GM19397 (cell line): ENCODE measurements around the gene HLA-DMA.
A peak's percentile ranks its signal among the peaks of the same experiment; 100 is the strongest.

Source experiments
- ATAC-seq: cut with Tn5 transposase; IDR thresholded peaks from one replicate; pipeline ENCODE4 v1.9.1; 2021; ENCODE audit warnings: mild to moderate bottlenecking, moderate library complexity; ENCODE audit not compliant: unreplicated experiment

Gene HLA-DMA

GRCh38 chr6:32952817-32953739 is at the start of gene HLA-DMA:
TSS of gene HLA-DMA (minus strand) at chr6:32953097. CDS start at chr6:32953036, 61 bp downstream.
- ATAC-seq = peak; percentile 85

- ATAC-seq = no peak
These were observed 48.8 kb upstream of the HLA-DMA start for GRCh38 chr6:33001685-33002084.

GRCh38 chr6:33000055-33000454 is 47.2 kb upstream of the HLA-DMA start:
- no peak for ATAC-seq

DNA sequence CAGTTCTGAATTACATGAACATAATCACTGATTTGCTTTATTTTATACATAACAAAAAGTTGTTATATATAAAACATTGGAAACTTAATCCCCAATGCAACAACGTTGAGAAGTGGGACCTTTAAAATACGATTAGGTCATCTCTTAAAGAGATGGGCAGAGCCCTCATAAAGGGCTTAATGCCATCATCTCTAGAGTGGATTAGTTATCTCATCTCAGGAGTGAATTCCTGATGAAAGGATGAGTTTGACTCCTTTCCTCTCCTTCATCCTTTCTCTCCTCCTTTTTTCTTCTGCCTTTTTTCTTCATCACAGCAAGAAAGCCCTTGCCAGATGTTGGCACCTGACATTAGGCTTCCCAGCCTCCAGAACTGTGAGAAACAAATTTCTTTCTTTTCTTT is 42.6 kb upstream of the HLA-DMA start:
- ATAC-seq = no peak

GRCh38 chr6:32993363-32993973 is 40.6 kb upstream of the HLA-DMA start:
- no peak for ATAC-seq

GRCh38 chr6:32991972-32992371 is 39.1 kb upstream of the HLA-DMA start:
- no peak for ATAC-seq

DNA sequence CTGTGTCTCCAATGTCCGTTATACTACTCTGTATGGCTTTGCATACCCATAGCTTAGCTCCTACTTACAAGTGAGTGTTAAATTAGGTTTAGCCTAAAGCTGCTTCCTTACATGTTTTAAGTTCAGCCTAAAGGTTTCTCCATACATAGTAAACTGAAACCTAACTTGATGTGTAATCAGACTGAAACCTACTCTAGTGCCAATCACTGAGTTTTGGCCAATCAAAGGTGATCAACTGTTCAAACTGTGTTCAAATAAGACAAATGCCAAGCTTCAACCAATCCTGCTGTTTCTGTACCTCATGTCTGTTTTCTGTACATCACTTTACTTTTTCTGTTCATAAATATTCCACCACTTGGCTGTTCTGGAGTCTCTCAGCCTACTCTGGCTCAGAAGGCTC is 36.5 kb upstream of the HLA-DMA start:
- no peak for ATAC-seq

- peak; percentile 69 for ATAC-seq
These were observed 31.9 kb upstream of the HLA-DMA start for GRCh38 chr6:32984622-32985389.

- peak; percentile 5 for ATAC-seq
These were observed 31.2 kb upstream of the HLA-DMA start for GRCh38 chr6:32983964-32984621.

GRCh38 chr6:32983493-32983848 is 30.6 kb upstream of the HLA-DMA start:
- no peak for ATAC-seq

DNA sequence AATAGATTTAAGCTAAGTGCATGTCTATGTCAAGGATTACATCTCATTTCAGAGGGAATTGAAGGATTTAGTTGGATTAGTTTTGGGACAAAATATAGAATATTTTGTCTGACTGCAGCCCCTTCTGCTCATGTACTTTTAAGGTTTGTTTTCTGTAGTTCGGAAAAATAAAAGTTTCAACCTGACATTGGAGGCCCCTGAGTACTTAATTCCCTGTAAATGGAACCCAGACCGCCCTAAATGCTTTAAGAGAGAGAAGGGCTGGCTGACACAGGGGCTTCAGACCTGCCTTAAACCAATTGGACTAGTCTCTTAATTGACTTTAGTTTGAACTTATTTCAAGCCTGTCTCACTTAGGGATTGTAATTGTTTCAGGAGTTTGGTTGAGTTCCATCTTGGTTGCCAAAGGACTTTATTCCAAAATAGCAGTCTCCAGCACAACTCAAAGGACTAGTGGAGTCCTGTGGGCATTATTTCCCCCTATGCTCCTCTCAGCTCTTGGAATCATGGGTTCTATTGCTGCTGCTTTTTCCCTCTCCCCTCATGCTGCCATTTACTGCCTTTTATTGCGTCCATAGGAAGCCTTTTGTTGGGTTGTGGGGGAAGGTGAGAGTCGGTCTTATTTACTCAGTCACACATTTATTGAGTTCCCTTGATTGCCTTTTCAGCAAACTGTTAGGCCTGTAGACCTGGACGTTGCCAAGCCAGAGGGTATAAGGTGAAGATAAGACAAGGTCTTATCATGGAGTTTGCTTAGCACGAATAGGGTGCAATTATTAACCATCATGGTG is 30.0 kb upstream of the HLA-DMA start:
- no peak for ATAC-seq

GRCh38 chr6:32982084-32982701 is 29.3 kb upstream of the HLA-DMA start:
- no peak for ATAC-seq

DNA sequence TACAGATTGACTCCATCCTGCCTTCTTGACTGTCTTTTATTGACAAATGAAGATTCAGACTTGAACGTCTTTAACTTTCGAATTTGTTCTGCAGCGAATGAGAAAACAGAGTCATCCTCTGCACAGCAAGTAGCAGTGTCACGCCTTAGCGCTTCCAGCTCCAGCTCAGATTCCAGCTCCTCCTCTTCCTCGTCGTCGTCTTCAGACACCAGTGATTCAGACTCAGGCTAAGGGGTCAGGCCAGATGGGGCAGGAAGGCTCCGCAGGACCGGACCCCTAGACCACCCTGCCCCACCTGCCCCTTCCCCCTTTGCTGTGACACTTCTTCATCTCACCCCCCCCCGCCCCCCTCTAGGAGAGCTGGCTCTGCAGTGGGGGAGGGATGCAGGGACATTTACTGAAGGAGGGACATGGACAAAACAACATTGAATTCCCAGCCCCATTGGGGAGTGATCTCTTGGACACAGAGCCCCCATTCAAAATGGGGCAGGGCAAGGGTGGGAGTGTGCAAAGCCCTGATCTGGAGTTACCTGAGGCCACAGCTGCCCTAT is 27.7 kb upstream of the HLA-DMA start:
- ATAC-seq = no peak

DNA sequence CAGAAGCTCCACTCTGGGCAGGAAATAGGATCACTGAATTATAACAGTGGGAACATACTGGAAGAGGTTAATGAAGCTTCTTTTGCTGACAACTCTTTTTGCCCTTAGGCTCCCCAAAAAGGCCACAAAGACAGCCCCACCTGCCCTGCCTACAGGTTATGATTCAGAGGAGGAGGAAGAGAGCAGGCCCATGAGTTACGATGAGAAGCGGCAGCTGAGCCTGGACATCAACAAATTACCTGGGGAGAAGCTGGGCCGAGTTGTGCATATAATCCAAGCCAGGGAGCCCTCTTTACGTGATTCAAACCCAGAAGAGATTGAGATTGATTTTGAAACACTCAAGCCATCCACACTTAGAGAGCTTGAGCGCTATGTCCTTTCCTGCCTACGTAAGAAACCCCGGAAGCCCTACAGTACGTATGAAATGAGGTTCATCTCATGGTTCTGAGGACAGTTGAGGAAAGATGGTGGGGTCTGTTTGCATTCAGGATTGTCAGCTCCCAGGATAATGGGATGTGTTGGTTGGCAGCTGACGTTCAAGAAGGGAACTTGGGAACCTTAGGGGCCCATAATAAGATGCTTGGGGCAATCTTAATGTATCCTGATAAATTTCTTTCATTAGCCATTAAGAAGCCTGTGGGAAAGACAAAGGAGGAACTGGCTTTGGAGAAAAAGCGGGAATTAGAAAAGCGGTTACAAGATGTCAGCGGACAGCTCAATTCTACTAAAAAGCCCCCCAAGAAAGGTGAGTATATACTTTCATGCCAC is 27.0 kb upstream of the HLA-DMA start:
- ATAC-seq = no peak

DNA sequence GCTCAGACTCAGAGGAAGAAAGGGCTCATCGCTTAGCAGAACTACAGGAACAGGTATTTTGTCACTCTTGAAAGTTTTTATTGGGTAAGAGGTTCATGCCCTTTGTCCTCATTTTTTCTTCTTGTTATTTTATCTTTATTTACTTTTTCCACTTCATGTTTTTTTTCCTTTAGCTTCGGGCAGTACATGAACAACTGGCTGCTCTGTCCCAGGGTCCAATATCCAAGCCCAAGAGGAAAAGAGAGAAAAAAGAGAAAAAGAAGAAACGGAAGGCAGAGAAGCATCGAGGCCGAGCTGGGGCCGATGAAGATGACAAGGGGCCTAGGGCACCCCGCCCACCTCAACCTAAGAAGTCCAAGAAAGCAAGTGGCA is 25.0 kb upstream of the HLA-DMA start:
- ATAC-seq = no peak

- no peak for ATAC-seq
These were observed 24.5 kb upstream of the HLA-DMA start for GRCh38 chr6:32977272-32977952.

DNA sequence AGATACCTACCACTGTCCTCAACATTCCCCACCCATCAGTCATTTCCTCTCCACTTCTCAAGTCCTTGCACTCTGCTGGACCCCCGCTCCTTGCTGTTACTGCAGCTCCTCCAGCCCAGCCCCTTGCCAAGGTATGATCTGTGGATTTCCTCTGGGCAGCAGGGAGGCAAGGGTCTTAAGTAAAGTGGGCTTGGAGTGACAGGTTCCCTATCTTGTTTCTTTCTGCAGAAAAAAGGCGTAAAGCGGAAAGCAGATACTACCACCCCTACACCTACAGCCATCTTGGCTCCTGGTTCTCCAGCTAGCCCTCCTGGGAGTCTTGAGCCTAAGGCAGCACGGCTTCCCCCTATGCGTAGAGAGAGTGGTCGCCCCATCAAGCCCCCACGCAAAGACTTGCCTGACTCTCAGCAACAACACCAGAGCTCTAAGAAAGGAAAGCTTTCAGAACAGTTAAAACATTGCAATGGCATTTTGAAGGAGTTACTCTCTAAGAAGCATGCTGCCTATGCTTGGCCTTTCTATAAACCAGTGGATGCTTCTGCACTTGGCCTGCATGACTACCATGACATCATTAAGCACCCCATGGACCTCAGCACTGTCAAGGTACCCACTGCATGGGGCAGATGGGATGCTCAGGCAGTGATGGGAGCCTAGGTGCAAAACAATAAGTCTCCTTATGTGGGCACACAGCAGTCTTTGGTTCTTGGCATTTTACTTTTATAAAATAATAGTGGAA is 23.6 kb upstream of the HLA-DMA start:
- ATAC-seq = no peak

DNA sequence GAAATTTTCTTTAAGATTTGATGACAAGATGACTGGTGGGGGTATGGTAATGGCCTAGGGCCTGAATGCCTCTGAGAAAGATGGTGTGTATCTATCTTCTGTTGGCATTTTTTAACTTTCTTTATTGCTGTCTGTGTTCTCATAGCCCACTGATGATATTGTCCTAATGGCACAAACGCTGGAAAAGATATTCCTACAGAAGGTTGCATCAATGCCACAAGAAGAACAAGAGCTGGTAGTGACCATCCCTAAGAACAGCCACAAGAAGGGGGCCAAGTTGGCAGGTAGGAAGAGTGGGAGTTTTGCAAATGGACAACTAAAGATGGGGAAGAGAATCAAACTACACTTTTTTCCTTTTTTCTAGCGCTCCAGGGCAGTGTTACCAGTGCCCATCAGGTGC is 23.0 kb upstream of the HLA-DMA start:
- ATAC-seq = no peak
